ENCODE data around the gene KCNH1.

- TF ChIP-seq POLR2A (IDR thresholded peaks at IDR 0.05), result no peak
- no peak for TF ChIP-seq CTCF (IDR thresholded peaks at IDR 0.05)
Observed at GRCh38 chr1:210633636-210634035, 500.3 kb downstream of the KCNH1 start.

Measured in testis (tissue), 2 donors.